ENCODE data around the gene DENND2D. TPM values are rescaled to one million over a fixed set of nuclear protein-coding genes. Genes with fewer than 3 reads are reported as not detected.

Gene DENND2D
- total RNA-seq, 4 donors from 2014 or later = 30.2 to 61.2 (median 39.2) TPM

- no peak for TF ChIP-seq CTCF (IDR thresholded peaks at IDR 0.05; ENCODE audit: low read depth)
Observed at GRCh38 chr1:111214074-111214801, 13.8 kb upstream of the DENND2D start.

- TF ChIP-seq CTCF (IDR thresholded peaks at IDR 0.05; ENCODE audit: low read depth) = no peak
Observed at GRCh38 chr1:111213412-111213811, 13.0 kb upstream of the DENND2D start.

DNA sequence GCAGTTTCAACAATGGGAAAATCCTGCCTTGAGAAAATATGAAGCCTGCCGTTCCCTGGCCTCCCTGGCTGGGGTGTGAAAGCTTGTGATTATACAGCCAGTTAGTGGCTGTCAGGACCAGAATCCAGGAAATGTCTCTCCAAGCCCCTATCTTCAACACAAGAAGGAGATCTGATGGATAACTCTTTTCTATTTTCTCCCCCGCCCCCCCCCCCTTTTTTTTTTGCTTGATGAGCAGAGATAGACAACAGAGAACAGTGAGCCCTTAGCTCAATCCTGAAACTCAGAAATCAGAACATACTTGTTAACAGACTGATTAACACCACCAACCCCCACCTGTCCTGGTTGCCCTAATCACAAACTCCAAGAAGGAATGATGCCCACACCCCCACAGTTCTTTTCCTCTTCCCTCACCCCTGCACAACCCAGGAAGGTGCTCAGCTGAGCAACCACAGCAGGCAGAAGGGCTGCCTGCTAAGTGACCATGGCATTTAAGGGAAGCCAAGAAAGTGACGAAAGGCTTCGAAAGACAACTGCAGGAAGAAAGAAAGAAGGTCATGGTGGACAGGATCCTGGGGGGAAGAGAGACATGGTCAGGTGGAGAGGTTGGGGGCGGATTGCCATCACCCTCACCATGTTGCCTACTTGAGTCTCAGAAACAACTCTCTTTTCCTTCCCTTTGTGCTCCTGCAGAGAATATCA, 12.3 kb upstream of the DENND2D start:
- no peak for TF ChIP-seq CTCF (IDR thresholded peaks at IDR 0.05; ENCODE audit: low read depth)

GRCh38 chr1:111211921-111212320, 11.5 kb upstream of the DENND2D start:
- no peak for TF ChIP-seq CTCF (IDR thresholded peaks at IDR 0.05; ENCODE audit: low read depth)

DNA sequence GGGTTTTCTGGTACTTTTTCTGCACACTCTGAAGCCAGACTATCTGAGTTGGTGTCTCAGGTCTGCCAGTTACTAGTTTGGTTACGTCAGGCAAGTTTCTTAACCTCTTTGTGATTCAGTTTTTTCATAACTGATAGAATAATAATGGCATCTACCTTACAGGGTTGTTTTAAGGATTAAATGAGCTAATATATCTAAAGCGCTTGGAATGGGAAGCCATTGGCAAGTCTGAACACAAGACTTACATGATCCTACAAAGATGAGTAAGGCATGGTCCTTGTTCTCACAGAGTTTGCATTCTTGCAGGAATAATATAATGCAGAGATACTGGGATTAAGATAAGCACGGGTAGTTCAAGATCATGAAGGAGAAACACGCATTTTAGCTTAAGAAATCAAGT, 9.2 kb upstream of the DENND2D start:
- no peak for TF ChIP-seq CTCF (IDR thresholded peaks at IDR 0.05; ENCODE audit: low read depth)

- TF ChIP-seq CTCF (IDR thresholded peaks at IDR 0.05; ENCODE audit: low read depth) = no peak
Observed at GRCh38 chr1:111208921-111209320, 8.5 kb upstream of the DENND2D start.

GRCh38 chr1:111205714-111206050, 5.2 kb upstream of the DENND2D start:
- no peak for TF ChIP-seq CTCF (IDR thresholded peaks at IDR 0.05; ENCODE audit: low read depth)
